ENCODE data around the gene DIPK1B.

DNA sequence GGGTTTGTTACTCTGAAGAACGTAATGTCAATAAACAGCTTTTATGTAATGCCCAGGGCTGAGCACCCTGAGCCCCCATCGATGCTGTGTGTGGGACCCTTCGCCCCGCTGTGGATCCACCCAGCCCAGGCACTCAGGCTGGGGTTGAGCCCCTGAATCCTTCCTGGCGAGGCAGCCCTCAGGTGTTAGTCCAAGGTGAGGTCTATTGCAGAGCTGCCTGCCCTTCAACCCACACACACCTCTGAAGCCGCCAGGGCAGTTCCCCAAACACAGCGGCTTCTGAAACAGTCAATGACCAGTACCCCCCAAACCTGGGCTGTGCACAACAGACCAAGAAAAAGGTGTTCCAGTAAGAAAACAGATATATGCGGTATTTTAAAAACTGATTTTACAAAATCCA, 11.6 kb downstream of the DIPK1B start:
- TF ChIP-seq, protein P1, sequence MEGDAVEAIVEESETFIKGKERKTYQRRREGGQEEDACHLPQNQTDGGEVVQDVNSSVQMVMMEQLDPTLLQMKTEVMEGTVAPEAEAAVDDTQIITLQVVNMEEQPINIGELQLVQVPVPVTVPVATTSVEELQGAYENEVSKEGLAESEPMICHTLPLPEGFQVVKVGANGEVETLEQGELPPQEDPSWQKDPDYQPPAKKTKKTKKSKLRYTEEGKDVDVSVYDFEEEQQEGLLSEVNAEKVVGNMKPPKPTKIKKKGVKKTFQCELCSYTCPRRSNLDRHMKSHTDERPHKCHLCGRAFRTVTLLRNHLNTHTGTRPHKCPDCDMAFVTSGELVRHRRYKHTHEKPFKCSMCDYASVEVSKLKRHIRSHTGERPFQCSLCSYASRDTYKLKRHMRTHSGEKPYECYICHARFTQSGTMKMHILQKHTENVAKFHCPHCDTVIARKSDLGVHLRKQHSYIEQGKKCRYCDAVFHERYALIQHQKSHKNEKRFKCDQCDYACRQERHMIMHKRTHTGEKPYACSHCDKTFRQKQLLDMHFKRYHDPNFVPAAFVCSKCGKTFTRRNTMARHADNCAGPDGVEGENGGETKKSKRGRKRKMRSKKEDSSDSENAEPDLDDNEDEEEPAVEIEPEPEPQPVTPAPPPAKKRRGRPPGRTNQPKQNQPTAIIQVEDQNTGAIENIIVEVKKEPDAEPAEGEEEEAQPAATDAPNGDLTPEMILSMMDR (IDR thresholded peaks at IDR 0.05), result no peak
- TF ChIP-seq EZH2phosphoT487 (IDR thresholded peaks at IDR 0.05; ENCODE audit: borderline replicate concordance, low read depth), result no peak
- TF ChIP-seq, protein P2, sequence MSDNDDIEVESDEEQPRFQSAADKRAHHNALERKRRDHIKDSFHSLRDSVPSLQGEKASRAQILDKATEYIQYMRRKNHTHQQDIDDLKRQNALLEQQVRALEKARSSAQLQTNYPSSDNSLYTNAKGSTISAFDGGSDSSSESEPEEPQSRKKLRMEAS (IDR thresholded peaks at IDR 0.05; ENCODE audit: low read depth), result no peak
- no peak for TF ChIP-seq SMC3 (IDR thresholded peaks at IDR 0.05; ENCODE audit: low read depth, low read length)
- TF ChIP-seq POLR2AphosphoS5 (IDR thresholded peaks at IDR 0.05; ENCODE audit: low read depth, low read length), result no peak
- no peak for TF ChIP-seq CHD2 (IDR thresholded peaks at IDR 0.05; ENCODE audit: low read length, partially characterized antibody)
- TF ChIP-seq NRF1 (IDR thresholded peaks at IDR 0.05; ENCODE audit: low read depth, low read length), result no peak

All from SK-N-SH (cell line).